Epithelial cell of esophagus (primary cell): ENCODE results near the gene OTX1.

Experiments used
- DNase-seq: peaks from one replicate; pipeline ENCODE4 v3.0.0; 2010; ENCODE audit warnings: low read depth
- H3K4me3 ChIP-seq: 2 replicates; pipeline ENCODE4 v1.5.1; 2011; ENCODE audit warnings: mild to moderate bottlenecking, low read length, control low read depth
- CTCF ChIP-seq: IDR thresholded peaks from 2 replicates; pipeline ENCODE4 v1.5.1; 2011; ENCODE audit warnings: low read depth, mild to moderate bottlenecking, low read length, control low read depth, inconsistent platforms; ENCODE audit not compliant: insufficient read depth; ENCODE audit errors: missing control alignments

The OTX1 gene

DNA sequence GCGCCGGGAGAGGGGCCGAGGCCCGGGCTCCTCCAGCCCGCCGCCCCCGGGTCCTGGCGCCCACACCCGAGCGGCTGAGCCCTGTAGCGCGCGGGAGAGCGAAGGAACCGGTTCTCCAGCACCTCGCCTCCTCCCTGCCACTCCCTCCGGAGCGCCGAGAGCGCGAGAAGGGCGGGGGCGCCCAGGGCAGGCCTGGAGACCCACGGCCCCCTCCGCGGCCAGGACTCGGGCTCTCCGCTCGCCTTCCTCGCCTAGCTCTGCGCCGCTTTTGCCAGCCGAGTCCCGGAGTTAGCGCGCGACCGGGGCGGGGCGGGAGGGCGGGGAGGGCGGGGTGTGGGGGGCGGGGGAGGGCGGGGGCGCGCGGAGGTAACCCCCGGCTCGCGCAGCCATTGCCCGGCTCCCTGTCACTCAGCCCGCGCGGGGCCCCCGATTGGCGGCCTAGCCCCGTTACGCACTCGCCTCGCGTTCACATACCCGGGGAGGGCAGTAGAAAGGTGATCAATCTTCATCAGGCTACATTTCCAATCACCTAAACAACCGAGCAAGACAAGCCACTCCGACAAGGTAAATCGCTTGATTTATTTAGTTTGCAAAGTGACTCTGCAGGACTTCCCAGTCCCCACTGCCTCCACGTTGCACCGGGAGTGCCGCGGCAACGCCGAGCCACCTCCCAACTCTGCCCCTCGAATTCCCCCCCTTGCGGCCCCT is at the start of gene OTX1:
Gene OTX1 (plus strand): TSS at position 497 of the 708 bp plus-strand sequence. CDS start 2,161 bp downstream, outside the sequence.
- peak within 1 kb of the TSS; percentile 65 for H3K4me3 ChIP-seq
- TF ChIP-seq CTCF, result no peak
- peak; percentile 93 for DNase-seq

DNA sequence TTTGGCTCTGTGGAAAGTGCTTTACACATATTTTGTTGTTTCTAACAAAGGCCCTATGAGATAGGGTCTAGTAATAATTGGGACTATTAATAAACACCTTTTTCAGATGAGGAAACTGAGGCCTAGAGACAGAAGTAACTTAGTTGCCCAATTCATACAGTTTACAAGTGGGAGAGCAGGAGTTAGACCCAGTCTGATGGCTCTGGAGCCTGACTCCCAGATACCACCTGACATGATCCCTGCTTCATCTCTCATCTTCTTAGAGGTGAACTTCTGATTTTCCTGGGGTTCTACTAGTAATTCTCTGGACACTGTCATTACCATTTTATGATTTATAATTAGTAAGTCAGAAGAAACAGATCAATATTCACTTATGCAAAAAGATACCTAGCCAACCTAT is 49.1 kb upstream of the OTX1 start:
- TF ChIP-seq CTCF, result no peak
- H3K4me3 ChIP-seq, result no peak overlapping the region
- DNase-seq, result no peak

DNA sequence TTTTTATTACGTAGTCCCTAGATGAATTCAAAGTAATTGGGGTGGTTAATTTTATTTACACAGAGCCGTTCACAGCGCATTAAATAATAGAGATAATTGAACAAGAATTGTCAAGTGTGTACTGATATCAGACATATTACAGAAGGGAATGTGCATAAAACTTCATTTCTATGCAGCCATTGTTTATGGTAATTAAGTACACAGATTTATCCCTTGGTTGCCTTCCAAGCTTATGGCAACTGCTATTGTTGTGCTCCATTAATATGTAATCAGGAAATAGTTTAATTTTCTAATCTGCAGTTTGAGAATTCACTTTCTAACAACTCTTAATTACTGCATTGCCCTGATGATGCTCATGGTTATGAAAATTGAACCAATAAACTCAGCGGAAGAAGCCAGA is 47.3 kb upstream of the OTX1 start:
- TF ChIP-seq CTCF, result no peak
- no peak for DNase-seq
- H3K4me3 ChIP-seq, result no peak overlapping the region

- no peak overlapping the region for H3K4me3 ChIP-seq
- TF ChIP-seq CTCF, result no peak
- no peak for DNase-seq
Observed at GRCh38 chr2:63007813-63008458, 42.7 kb upstream of the OTX1 start.

DNA sequence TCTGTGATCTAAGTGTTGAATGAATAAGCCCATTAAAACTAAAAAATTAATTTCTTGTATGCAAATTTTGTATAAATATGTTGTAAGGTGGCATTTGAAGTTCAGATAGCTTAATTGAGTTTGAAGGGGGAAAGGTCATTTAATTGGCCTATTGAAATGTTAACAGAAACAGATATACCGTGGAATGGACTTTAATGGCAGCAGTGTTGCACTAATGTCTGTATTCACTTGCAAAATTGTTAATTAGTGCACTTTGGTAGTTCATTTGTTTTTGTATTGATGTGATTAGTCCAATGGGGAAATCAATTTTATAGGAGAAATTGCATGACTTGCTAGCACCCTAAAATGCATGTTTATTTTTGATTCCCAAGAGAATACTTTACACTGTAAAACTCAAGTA is 41.8 kb upstream of the OTX1 start:
- no peak for DNase-seq
- H3K4me3 ChIP-seq, result no peak overlapping the region
- TF ChIP-seq CTCF, result no peak

DNA sequence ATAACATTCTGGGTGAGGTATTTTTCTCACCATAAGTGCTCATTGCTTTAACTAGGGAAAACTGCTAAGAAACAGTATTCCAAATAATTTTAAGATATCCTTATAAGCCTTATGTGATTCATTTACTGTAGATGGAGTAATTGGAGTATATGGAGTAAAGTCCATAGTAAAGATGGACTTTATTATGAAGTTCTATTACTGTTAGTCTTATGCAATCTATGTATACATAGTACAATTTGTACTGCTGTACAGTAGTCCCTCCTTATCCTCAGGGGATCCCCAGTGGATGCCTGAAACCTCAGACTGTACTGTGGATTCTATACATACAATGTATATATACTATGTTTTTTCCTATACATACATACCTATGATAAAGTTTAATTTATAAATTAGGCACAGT is 41.1 kb upstream of the OTX1 start:
- no peak for DNase-seq
- H3K4me3 ChIP-seq, result no peak overlapping the region
- TF ChIP-seq CTCF, result no peak

DNA sequence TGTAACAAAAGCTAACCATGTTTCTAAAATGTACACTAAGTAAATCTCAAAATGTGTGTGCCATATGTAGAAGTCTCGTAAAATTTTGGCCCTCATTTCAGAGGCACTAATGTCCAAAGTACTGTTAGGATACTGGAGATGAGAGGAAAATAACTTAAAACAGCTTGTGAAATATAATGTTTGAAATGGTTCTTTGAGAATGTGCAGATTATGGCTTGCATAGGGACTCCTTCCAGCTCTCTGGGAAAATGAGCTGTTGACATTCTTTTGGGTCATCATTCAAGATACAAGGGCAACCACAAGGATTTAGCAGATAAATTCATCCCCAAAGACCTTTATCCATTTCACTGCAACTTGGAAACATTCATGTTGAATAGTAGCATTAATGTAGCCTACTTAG is 38.1 kb upstream of the OTX1 start:
- no peak for TF ChIP-seq CTCF
- H3K4me3 ChIP-seq, result no peak overlapping the region
- DNase-seq, result no peak
